Ishikawa (cell line): ENCODE results near the gene BCR.

Experiments used
- CEBPB ChIP-seq: IDR thresholded peaks from 2 replicates; pipeline ENCODE4 v1.6.1; 2012
- EP300 ChIP-seq: IDR thresholded peaks from 2 replicates; pipeline ENCODE4 v1.6.1; 2012; ENCODE audit warnings: borderline replicate concordance
- NFIC ChIP-seq: IDR thresholded peaks from 2 replicates; pipeline ENCODE4 v1.6.1; 2012
- REST ChIP-seq: IDR thresholded peaks from 2 replicates; pipeline ENCODE4 v1.6.1; 2012; ENCODE audit warnings: low read depth, mild to moderate bottlenecking
- TAF1 ChIP-seq: IDR thresholded peaks from 2 replicates; pipeline ENCODE4 v1.6.1; 2012; ENCODE audit warnings: low read depth, mild to moderate bottlenecking
- YY1 ChIP-seq: IDR thresholded peaks from 2 replicates; pipeline ENCODE4 v1.6.1; 2012; ENCODE audit warnings: low read depth
- TF ChIP-seq, protein P1 (sequence below): IDR thresholded peaks from 2 replicates; pipeline ENCODE4 v1.6.1; 2012

- TF ChIP-seq YY1 (no peak), CEBPB (no peak), TAF1 (no peak), REST (no peak), EP300 (no peak), NFIC (no peak)
- TF ChIP-seq, protein P1, sequence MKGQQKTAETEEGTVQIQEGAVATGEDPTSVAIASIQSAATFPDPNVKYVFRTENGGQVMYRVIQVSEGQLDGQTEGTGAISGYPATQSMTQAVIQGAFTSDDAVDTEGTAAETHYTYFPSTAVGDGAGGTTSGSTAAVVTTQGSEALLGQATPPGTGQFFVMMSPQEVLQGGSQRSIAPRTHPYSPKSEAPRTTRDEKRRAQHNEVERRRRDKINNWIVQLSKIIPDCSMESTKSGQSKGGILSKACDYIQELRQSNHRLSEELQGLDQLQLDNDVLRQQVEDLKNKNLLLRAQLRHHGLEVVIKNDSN, result 0 out of 2 replicates have a peak, but pooled peaks have one; percentile 6
Observed at GRCh38 chr22:23175817-23176644, 4.3 kb upstream of the BCR start.
